OCI-LY1 (cell line): ENCODE measurements around the gene IL4I1.

Experiments used
- H2AFZ ChIP-seq: fragments of 200-600 bp; sonication (generic), shearing (Covaris generic); 2 replicates; pipeline ENCODE4 v1.6.0; 2014; ENCODE audit warnings: antibody characterized with exemption, mild to moderate bottlenecking, low read length
- H3F3A ChIP-seq: fragments of 200-600 bp; sonication (generic), shearing (Covaris generic); 2 replicates; pipeline ENCODE4 v1.6.0; 2014; ENCODE audit warnings: mild to moderate bottlenecking, antibody characterized with exemption, low read length, moderate library complexity; ENCODE audit not compliant: insufficient read depth
- H3K27ac ChIP-seq: fragments of 200-600 bp; sonication (generic); 2 replicates; pipeline ENCODE4 v1.5.1; 2014; ENCODE audit warnings: low read length, mixed run types, mild to moderate bottlenecking, low read depth; ENCODE audit not compliant: poor library complexity, severe bottlenecking
- H3K27me3 ChIP-seq: fragments of 200-600 bp; sonication (generic); 2 replicates; pipeline ENCODE4 v1.6.0; 2014; ENCODE audit warnings: antibody characterized with exemption, mild to moderate bottlenecking, low read length, moderate library complexity; ENCODE audit not compliant: insufficient read depth
- H3K36me3 ChIP-seq: fragments of 200-600 bp; sonication (generic); 2 replicates; pipeline ENCODE4 v1.6.1; 2014; ENCODE audit warnings: mild to moderate bottlenecking, antibody characterized with exemption, low read length, moderate library complexity, mixed read lengths; ENCODE audit not compliant: insufficient read depth
- H3K4me1 ChIP-seq: fragments of 200-600 bp; sonication (generic); 2 replicates; pipeline ENCODE4 v1.5.1; 2014; ENCODE audit warnings: mild to moderate bottlenecking, low read length, moderate library complexity; ENCODE audit not compliant: insufficient read depth, severe bottlenecking
- H3K4me2 ChIP-seq: fragments of 200-600 bp; sonication (generic), shearing (Covaris generic); 2 replicates; pipeline ENCODE4 v1.6.1; 2014; ENCODE audit warnings: low read length
- H3K4me3 ChIP-seq: fragments of 200-600 bp; sonication (generic); 2 replicates; pipeline ENCODE4 v1.5.1; 2014; ENCODE audit warnings: low read length, low read depth, mild to moderate bottlenecking, mixed read lengths; ENCODE audit not compliant: poor library complexity, severe bottlenecking
- H3K79me2 ChIP-seq: fragments of 200-600 bp; shearing (Covaris generic); 2 replicates; pipeline ENCODE4 v1.6.1; 2016; ENCODE audit warnings: mixed run types, low read length, mixed read lengths; ENCODE audit not compliant: insufficient read depth
- H3K9ac ChIP-seq: fragments of 200-600 bp; sonication (generic), shearing (Covaris generic); 2 replicates; pipeline ENCODE4 v1.6.1; 2014; ENCODE audit warnings: mild to moderate bottlenecking, low read length, mixed read lengths
- H3K9me2 ChIP-seq: fragments of 200-600 bp; sonication (generic), shearing (Covaris generic); 2 replicates; pipeline ENCODE4 v1.6.1; 2014; ENCODE audit warnings: low read depth, mild to moderate bottlenecking, low read length, mixed read lengths
- H3K9me3 ChIP-seq: fragments of 200-600 bp; shearing (Covaris generic); 2 replicates; pipeline ENCODE4 v1.6.1; 2014; ENCODE audit warnings: low read length, mixed read lengths
- H4K20me1 ChIP-seq: fragments of 200-600 bp; sonication (generic), shearing (Covaris generic); 2 replicates; pipeline ENCODE4 v1.6.0; 2016; ENCODE audit warnings: mild to moderate bottlenecking, low read length; ENCODE audit not compliant: insufficient read depth
- CTCF ChIP-seq: fragments of 200-600 bp; sonication (generic), shearing (Covaris generic); IDR thresholded peaks from 2 replicates; pipeline ENCODE4 v1.5.1; 2017; ENCODE audit warnings: mild to moderate bottlenecking, antibody characterized with exemption, low read length, moderate library complexity, mixed read lengths
- EZH2 ChIP-seq: fragments of 200-600 bp; sonication (generic), shearing (Covaris generic); IDR thresholded peaks from 2 replicates; pipeline ENCODE4 v1.8.0; 2017; ENCODE audit warnings: borderline replicate concordance, mixed run types, mild to moderate bottlenecking, antibody characterized with exemption, low read length, moderate library complexity, mixed read lengths

The IL4I1 gene

GRCh38 chr19:49929121-49929610 is 32.5 kb upstream of the IL4I1 start, which contains the start of the genes ATF5 and NUP62:
Gene ATF5 (plus strand): TSS chr19:49929205. CDS start chr19:49930851, 1,646 bp downstream.
Gene NUP62 (minus strand): TSS chr19:49929504. CDS start chr19:49909807, 19,697 bp downstream.
- Histone ChIP-seq H3K4me3 (peak within 1 kb of the TSS; percentile 89), H2AFZ (no peak within 1 kb of the TSS), H3K9ac (peak within 1 kb of the TSS; percentile 98), H3K36me3 (peaks cover 72% of the 10 kb centered on the region), H3K9me3 (no peaks in the 10 kb centered on the region), H3K4me1 (peaks cover 64% of the 10 kb centered on the region), H3K27ac (peak within 1 kb of the TSS; percentile 99), H3K27me3 (no peaks in the 10 kb centered on the region), H4K20me1 (no peaks in the 10 kb centered on the region), H3K79me2 (peaks cover 24% of the 10 kb centered on the region), H3K4me2 (peak within 1 kb of the TSS; percentile 71), H3F3A (no peaks in the 10 kb centered on the region), H3K9me2 (no peaks in the 10 kb centered on the region)
- no peak for TF ChIP-seq EZH2
- TF ChIP-seq CTCF: no peak

GRCh38 chr19:49927526-49928264 is 31.0 kb upstream of the IL4I1 start:
- Histone ChIP-seq H3K79me2 (peaks cover 26% of the 10 kb centered on the region), H3K4me3 (peak overlapping the region; percentile 89), H3K4me1 (peaks cover 79% of the 10 kb centered on the region), H3K27ac (peak overlapping the region; percentile 99), H3K9me3 (no peaks in the 10 kb centered on the region), H3K4me2 (peak overlapping the region; percentile 71), H3K9ac (peak overlapping the region; percentile 98), H3K27me3 (no peaks in the 10 kb centered on the region), H3K36me3 (peaks cover 69% of the 10 kb centered on the region), H3K9me2 (no peaks in the 10 kb centered on the region), H2AFZ (no peak overlapping the region), H4K20me1 (no peaks in the 10 kb centered on the region), H3F3A (0 out of 2 replicates have a peak, but pooled peaks cover 3% of the 10 kb centered on the region)
- TF ChIP-seq CTCF: no peak
- TF ChIP-seq EZH2: no peak

- H3K27me3 ChIP-seq: no peaks in the 10 kb centered on the region
- peak overlapping the region; percentile 89 for H3K4me3 ChIP-seq
- peak overlapping the region; percentile 98; the same call in 1 of the 2 replicates for H3K9ac ChIP-seq
- peaks cover 69% of the 10 kb centered on the region for H3K36me3 ChIP-seq
- 0 out of 2 replicates have a peak, but pooled peaks cover 3% of the 10 kb centered on the region for H3F3A ChIP-seq
- peak overlapping the region; percentile 99 for H3K27ac ChIP-seq
- H3K4me1 ChIP-seq: peaks cover 89% of the 10 kb centered on the region
- H2AFZ ChIP-seq: no peak overlapping the region
- H3K4me2 ChIP-seq: peak overlapping the region; percentile 71
- H3K79me2 ChIP-seq: peaks cover 33% of the 10 kb centered on the region
- H3K9me2 ChIP-seq: no peaks in the 10 kb centered on the region
- TF ChIP-seq CTCF (no peak), EZH2 (no peak)
- H3K9me3 ChIP-seq: no peaks in the 10 kb centered on the region
- H4K20me1 ChIP-seq: no peaks in the 10 kb centered on the region
Observed at GRCh38 chr19:49926515-49926914, 29.8 kb upstream of the IL4I1 start.
